ENCODE data around the gene OCRL.

The OCRL gene

DNA sequence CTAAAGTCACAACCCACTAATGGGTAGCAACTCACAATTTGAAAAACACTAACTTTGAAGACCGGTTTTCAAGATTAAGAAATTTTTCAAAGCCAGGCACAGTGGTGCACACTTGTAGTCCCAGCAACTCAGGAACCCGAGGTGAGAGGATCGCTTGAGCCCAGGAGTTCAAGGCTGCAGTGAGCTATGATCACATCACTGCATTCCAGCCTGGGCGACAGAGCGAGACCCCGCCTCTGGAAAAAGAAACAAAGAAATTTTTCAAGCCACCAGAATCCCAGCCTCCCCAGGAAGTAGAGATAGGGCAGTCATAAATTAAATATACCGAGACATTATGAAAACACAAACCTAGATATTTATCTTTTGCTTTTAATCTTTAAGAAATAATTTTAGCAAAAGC is 29.7 kb upstream of the OCRL start:
- TF ChIP-seq, protein P1, sequence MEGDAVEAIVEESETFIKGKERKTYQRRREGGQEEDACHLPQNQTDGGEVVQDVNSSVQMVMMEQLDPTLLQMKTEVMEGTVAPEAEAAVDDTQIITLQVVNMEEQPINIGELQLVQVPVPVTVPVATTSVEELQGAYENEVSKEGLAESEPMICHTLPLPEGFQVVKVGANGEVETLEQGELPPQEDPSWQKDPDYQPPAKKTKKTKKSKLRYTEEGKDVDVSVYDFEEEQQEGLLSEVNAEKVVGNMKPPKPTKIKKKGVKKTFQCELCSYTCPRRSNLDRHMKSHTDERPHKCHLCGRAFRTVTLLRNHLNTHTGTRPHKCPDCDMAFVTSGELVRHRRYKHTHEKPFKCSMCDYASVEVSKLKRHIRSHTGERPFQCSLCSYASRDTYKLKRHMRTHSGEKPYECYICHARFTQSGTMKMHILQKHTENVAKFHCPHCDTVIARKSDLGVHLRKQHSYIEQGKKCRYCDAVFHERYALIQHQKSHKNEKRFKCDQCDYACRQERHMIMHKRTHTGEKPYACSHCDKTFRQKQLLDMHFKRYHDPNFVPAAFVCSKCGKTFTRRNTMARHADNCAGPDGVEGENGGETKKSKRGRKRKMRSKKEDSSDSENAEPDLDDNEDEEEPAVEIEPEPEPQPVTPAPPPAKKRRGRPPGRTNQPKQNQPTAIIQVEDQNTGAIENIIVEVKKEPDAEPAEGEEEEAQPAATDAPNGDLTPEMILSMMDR (IDR thresholded peaks at IDR 0.05; ENCODE audit: insufficient read depth, missing control alignments): no peak
- DNase-seq (ENCODE audit: insufficient read length, low spot score) (no peak), FAIRE-seq (no peak)

DNA sequence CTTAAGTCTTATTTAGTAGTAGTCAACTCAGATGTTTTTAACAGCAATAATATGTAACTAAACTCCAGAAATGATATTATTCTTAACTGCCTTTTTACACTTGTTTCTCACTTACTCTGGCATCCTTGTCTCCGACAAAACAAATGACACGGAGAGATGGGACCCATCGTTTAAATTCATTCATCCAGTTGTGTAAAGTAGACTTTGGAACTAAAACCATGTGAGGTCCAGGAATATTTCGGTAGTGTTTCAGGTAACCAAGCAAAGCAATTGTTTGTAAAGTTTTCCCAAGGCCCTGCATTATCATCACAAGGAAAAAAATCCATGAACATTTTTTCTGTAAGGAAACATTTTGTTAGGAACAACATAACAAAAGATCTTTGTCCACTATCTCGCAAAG is 28.4 kb upstream of the OCRL start:
- TF ChIP-seq, protein P1 (IDR thresholded peaks at IDR 0.05; ENCODE audit: insufficient read depth, missing control alignments): no peak
- no peak for FAIRE-seq

GRCh38 chrX:129512409-129512808 is 27.6 kb upstream of the OCRL start:
- FAIRE-seq: no peak
- TF ChIP-seq, protein P1 (IDR thresholded peaks at IDR 0.05; ENCODE audit: insufficient read depth, missing control alignments): no peak
- DNase-seq (ENCODE audit: insufficient read length, low spot score): no peak

More for the DNA sequence above, 28.4 kb upstream of the OCRL start:
- no peak for DNase-seq (ENCODE audit: insufficient read length, low spot score)

DNA sequence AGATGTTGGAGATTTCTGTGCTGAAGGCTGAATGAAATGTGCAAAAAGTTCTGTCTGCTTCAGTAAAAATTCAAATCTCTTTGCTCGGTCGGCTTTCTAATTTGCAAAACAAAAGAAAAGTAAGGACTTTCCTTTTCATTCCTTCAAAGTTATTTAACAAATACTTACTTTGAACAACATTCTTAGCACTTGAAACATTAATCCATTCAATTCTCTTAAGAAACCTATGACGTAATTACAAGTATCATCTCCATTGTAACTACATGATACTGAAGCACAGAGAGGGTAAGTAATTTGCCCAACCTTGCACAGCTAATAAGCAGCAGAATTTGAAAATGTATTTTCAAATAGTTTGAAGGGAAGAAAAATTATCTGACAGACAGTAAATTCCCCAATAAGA is 23.7 kb upstream of the OCRL start:
- FAIRE-seq (peak; percentile 32), DNase-seq (ENCODE audit: insufficient read length, low spot score) (no peak)
- TF ChIP-seq, protein P1 (IDR thresholded peaks at IDR 0.05; ENCODE audit: insufficient read depth, missing control alignments): no peak

- TF ChIP-seq, protein P1 (IDR thresholded peaks at IDR 0.05; ENCODE audit: insufficient read depth, missing control alignments): no peak
These were observed 19.9 kb upstream of the OCRL start for GRCh38 chrX:129520151-129520550.

DNA sequence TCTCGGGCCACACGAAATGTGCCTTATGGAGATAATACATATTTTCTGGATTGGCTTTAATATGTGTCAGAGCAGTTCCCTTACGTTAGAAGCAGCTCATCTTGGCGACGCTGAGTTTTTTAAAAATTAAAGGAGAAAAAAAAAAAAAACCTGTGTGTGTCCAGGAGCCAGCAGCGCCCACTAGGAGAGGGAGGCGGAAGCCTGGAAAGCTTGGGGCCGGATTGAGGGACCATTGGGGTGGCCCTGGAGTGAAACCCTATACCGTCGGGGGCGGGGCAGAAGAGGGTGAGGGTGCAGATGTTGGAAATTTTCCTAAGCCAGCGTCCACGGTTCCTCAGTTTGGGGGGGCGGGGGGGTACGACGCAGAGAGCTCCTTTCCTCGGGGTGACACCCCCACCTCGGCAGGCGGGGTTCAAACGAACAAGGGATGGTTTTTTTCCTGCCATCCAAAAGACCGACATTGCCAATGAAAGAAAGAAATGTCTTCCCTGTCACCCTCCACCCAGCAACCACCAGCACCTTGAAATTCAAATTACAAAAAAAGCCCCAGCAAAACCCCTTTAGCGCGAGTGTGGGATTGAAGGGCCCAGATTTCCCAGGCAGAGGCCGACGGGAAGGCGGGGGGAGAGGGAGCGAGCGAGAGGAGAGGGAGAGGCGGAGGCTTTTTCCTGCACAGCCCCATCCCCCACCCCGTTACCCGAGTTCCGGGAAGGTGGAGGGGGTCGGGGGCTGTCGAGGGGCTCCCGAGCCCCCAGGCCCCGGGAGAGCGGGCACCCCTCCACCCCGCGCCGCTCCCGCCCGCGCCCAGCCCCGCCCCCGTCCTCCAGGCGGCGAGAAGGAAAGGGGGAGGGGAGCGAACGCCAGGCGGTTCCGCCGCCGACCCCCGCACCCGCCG is 17.6 kb upstream of the OCRL start:
- TF ChIP-seq, protein P1 (IDR thresholded peaks at IDR 0.05; ENCODE audit: insufficient read depth, missing control alignments): no peak
- FAIRE-seq (no peak), DNase-seq (ENCODE audit: insufficient read length, low spot score) (peak; percentile 15)

More at GRCh38 chrX:129520151-129520550, 19.9 kb upstream of the OCRL start:
- DNase-seq (ENCODE audit: insufficient read length, low spot score): no peak
- no peak for FAIRE-seq
